Fibroblast of lung (primary cell): ENCODE results near the gene LRRC52.

ENCODE experiments used
- CTCF ChIP-seq, 2 donors: IDR thresholded peaks in 1 of 2; conservative IDR thresholded peaks in 1 of 2; 1 replicate in 1 of 2; 2 replicates in 1 of 2; pipeline ENCODE4 v1.5.1; 2011 to 2012; ENCODE audit warnings: low read length in 2 of 2, control low read depth in 1 of 2, inconsistent platforms in 1 of 2, low read depth in 1 of 2, mild to moderate bottlenecking in 1 of 2
- EZH2 ChIP-seq: IDR thresholded peaks from 2 replicates; pipeline ENCODE4 v1.5.1; 2012; ENCODE audit warnings: low read length, control low read depth, mild to moderate bottlenecking; ENCODE audit errors: missing control alignments

GRCh38 chr1:165542015-165542631 is 1.7 kb upstream of the LRRC52 start:
- no peak for TF ChIP-seq CTCF (conservative IDR thresholded peaks at IDR 0.05 in 1 of 2, IDR thresholded peaks at IDR 0.05 in 1 of 2; ENCODE audit: low read depth in 1 of 2, low read length in 2 of 2)
- TF ChIP-seq EZH2 = no peak
